CD8-positive, alpha-beta memory T cell (primary cell): Measurements from ENCODE around the gene ROPN1L. TPM values are rescaled to one million over a fixed set of nuclear protein-coding genes. Genes with fewer than 3 reads are reported as not detected.
A peak's percentile ranks its signal among the peaks of the same experiment; 100 is the strongest.

Experiments
- CTCF ChIA-PET: fragments of 350-600 bp; sonication (Branson Sonifier 250); formaldehyde crosslinking; loops from one replicate; lab custom pipeline; 2021; ENCODE audit warnings: antibody characterized with exemption; lab: Charles Lee
- POLR2A ChIA-PET: fragments of 350-600 bp; sonication (Branson Sonifier 250); formaldehyde crosslinking; loops from one replicate; lab custom pipeline; 2021; ENCODE audit warnings: antibody characterized with exemption; lab: Charles Lee
- DNase-seq, 5 donors: peaks; one replicate each; pipeline versions ENCODE4 v3.0.0 to v3.0.0-alpha.2; 2020 to 2022; ENCODE audit warnings: mixed read lengths in 1 of 5
- H3K27ac ChIP-seq: one replicate; pipeline ENCODE4 v1.7.0; 2013; ENCODE audit warnings: low read depth, mild to moderate bottlenecking, low read length, moderate library complexity
- H3K27me3 ChIP-seq: 2 replicates; pipeline ENCODE4 v1.7.0; 2013; ENCODE audit warnings: low read length, mild to moderate bottlenecking; ENCODE audit not compliant: insufficient read depth, poor library complexity, severe bottlenecking
- H3K36me3 ChIP-seq: 2 replicates; pipeline ENCODE4 v1.7.0; 2013; ENCODE audit warnings: mild to moderate bottlenecking, low read length, moderate library complexity; ENCODE audit not compliant: insufficient read depth
- H3K4me1 ChIP-seq: 2 replicates; pipeline ENCODE4 v1.7.0; 2013; ENCODE audit warnings: mild to moderate bottlenecking, low read length, moderate library complexity; ENCODE audit not compliant: insufficient read depth
- H3K4me3 ChIP-seq: 2 replicates; pipeline ENCODE4 v1.7.0; 2013; ENCODE audit warnings: mild to moderate bottlenecking, low read length
- H3K9me3 ChIP-seq: 2 replicates; pipeline ENCODE4 v1.7.0; 2013; ENCODE audit warnings: mild to moderate bottlenecking, low read length
- H3K27ac Mint-ChIP-seq, 8 donors: one replicate each; pipeline ENCODE4 v1.8.0; 2020 to 2021; ENCODE audit warnings: mixed read lengths in 8 of 8, mild to moderate bottlenecking in 6 of 8, inconsistent platforms in 3 of 8, moderate library complexity in 3 of 8
- H3K27me3 Mint-ChIP-seq, 2 donors: one replicate each; pipeline ENCODE4 v1.8.0; 2020 to 2021; ENCODE audit warnings: mixed read lengths in 2 of 2, mild to moderate bottlenecking in 1 of 2, moderate library complexity in 1 of 2
- H3K36me3 Mint-ChIP-seq, 3 donors: one replicate each; pipeline ENCODE4 v1.8.0; 2020 to 2021; ENCODE audit warnings: mixed read lengths in 3 of 3, inconsistent platforms in 1 of 3, mild to moderate bottlenecking in 1 of 3
- H3K4me1 Mint-ChIP-seq, 3 donors: one replicate each; pipeline ENCODE4 v1.8.0; 2020 to 2021; ENCODE audit warnings: mixed read lengths in 3 of 3, inconsistent platforms in 1 of 3, mild to moderate bottlenecking in 1 of 3
- H3K4me3 Mint-ChIP-seq, 7 donors: one replicate each; pipeline ENCODE4 v1.8.0; 2020 to 2021; ENCODE audit warnings: mixed read lengths in 7 of 7, mild to moderate bottlenecking in 6 of 7, moderate library complexity in 4 of 7, inconsistent platforms in 2 of 7
- H3K9me3 Mint-ChIP-seq, 5 donors: one replicate each; pipeline ENCODE4 v1.8.0; 2020 to 2022; ENCODE audit warnings: mixed read lengths in 5 of 5, mild to moderate bottlenecking in 3 of 5, moderate library complexity in 2 of 5, inconsistent platforms in 1 of 5
- polyA plus RNA-seq: library from polyadenylated mRNA; unstranded; fragments of 300-500 nt; fragmentation: Illumina TruSeq; gene quantifications from one replicate; pipeline ENCODE4 v1.2.3, GENCODE V29; 2021
- total RNA-seq, 2 experiments: library from RNA; stranded (reverse); gene quantifications; one replicate each; pipeline ENCODE4 v1.2.3, GENCODE V29; 2021

ROPN1L gene
- total and polyA plus RNA-seq, 3 experiments from 2014 or later = 0.22 to 2.9 TPM; not detected in 1

DNA sequence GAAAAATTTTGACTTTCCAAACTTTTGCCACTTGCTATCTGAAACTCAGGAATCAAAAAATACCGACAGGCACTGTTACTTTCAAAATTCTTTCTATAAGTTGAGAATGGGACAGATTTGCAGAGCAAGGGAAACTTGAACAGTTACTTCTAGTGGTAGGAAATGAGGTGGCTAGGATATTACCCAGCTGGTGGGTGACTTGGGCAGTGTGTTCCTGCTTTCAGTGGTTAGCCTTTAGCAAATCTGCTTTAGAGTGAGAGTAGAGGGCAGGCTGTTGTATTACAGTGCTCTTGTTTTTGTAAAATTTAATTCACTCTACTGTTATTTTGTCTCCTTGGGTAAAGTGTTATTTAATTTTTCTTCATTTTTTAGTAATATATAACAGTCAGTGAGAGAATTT is 40.2 kb upstream of the ROPN1L start:
- DNase-seq = no peak
- H3K27ac ChIP-seq = no peak overlapping the region
- Mint-ChIP-seq H3K27ac (peak overlapping the region in 1 of 8 donors; percentile 35), H3K27me3 (no peaks in the 10 kb centered on the region), H3K36me3 (peaks cover 0 to 83% (median 22%) of the 10 kb centered on the region in 3 donors), H3K4me3 (no peak overlapping the region), H3K4me1 (peaks cover 2 to 12% (median 5%) of the 10 kb centered on the region in 3 donors), H3K9me3 (no peaks in the 10 kb centered on the region)
- H3K27me3 ChIP-seq = no peaks in the 10 kb centered on the region
- CTCF ChIA-PET = interaction anchor here (0.7 kb wide), 1 partner anchor 17 kb away, joined by 3 read pairs; no protein-coding TSS in a partner anchor
- H3K4me3 ChIP-seq = no peak overlapping the region
- H3K9me3 ChIP-seq = no peaks in the 10 kb centered on the region
- POLR2A ChIA-PET = no interaction called here
- H3K36me3 ChIP-seq = peaks cover 53% of the 10 kb centered on the region
- H3K4me1 ChIP-seq = no peaks in the 10 kb centered on the region

DNA sequence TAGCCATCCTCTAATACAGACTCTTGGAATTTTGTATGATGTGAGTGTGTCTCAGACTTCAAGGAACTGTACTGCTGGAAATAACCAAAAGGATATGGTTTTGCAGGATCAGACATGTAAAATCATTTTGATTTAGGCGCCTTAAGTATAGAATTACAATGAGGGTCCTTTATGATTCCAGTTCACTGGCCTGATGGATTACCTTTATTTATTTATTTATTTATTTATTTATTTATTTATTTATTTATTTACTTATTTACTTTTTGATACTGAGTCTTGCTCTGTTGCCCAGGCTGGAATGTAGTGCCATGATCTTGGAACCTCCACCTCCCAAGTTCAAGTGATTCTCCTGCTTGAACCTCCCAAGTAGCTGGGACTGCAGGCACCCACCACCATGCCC is 37.9 kb upstream of the ROPN1L start:
- H3K4me3 Mint-ChIP-seq = no peak overlapping the region
- Histone ChIP-seq H3K27me3 (no peaks in the 10 kb centered on the region), H3K36me3 (peaks cover 56% of the 10 kb centered on the region), H3K4me1 (no peaks in the 10 kb centered on the region), H3K4me3 (no peak overlapping the region), H3K27ac (no peak overlapping the region), H3K9me3 (no peaks in the 10 kb centered on the region)
- peaks cover 2 to 4% (median 3%) of the 10 kb centered on the region in 3 donors for H3K4me1 Mint-ChIP-seq
- H3K9me3 Mint-ChIP-seq = no peaks in the 10 kb centered on the region
- POLR2A ChIA-PET = no interaction called here
- no peak for DNase-seq
- CTCF ChIA-PET = no interaction called here
- peaks cover 4 to 87% (median 24%) of the 10 kb centered on the region in 3 donors for H3K36me3 Mint-ChIP-seq
- peak overlapping the region in 1 of 8 donors; percentile 40 for H3K27ac Mint-ChIP-seq
- no peaks in the 10 kb centered on the region for H3K27me3 Mint-ChIP-seq

DNA sequence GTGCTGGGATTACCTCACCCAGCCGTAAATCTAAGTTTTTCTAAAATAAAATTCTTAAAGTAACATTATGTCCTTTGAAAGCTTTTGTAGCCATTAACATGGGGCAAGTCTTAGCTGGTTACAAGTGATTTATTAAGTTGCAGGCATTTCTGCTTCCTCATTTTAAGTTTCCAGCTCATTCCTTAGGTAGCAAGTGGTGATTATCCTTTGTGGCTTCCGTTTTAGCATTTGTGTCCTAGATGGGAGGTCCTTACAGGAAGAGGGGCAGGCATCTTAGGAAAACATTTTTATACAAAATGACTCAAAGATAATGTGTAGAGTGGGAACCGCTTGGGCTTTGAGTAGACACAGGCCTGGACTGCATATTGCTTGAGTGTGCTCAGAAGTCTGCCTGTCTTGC is 35.0 kb upstream of the ROPN1L start:
- ChIA-PET POLR2A (no interaction called here), CTCF (no interaction called here)
- Mint-ChIP-seq H3K27ac (no peak overlapping the region), H3K4me1 (peaks cover 8 to 9% (median 8%) of the 10 kb centered on the region in 3 donors), H3K4me3 (no peak overlapping the region), H3K27me3 (no peaks in the 10 kb centered on the region), H3K36me3 (peaks cover 13 to 92% (median 28%) of the 10 kb centered on the region in 3 donors), H3K9me3 (no peaks in the 10 kb centered on the region)
- Histone ChIP-seq H3K9me3 (no peaks in the 10 kb centered on the region), H3K4me3 (no peak overlapping the region), H3K36me3 (peaks cover 56% of the 10 kb centered on the region), H3K27me3 (no peaks in the 10 kb centered on the region), H3K27ac (no peak overlapping the region), H3K4me1 (no peaks in the 10 kb centered on the region)
- DNase-seq = no peak

DNA sequence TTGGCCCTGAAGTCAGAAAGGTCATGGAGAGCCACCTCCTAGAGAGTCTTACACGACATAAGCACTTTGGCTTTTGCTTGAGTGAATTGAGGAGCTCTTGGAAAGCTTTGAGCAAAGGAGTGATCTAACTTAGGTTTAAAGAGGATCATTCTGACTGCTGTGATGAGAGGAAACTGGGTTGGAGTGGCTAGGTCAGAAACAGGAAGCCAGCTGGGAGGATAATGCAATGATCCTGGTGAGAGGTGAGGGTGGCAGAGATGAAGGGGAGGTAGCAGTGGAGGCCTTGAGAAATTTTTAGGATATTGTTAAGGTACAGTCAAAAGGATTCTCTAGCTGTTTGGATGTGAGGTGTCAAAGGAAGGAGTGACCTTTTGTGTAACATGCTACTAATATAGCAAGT is 32.2 kb upstream of the ROPN1L start:
- H3K4me3 ChIP-seq = no peak overlapping the region
- DNase-seq = no peak
- peaks cover 50% of the 10 kb centered on the region for H3K36me3 ChIP-seq
- H3K4me3 Mint-ChIP-seq = no peak overlapping the region
- peak overlapping the region in 6 of 8 donors; percentile 4 to 78 (median 64) for H3K27ac Mint-ChIP-seq
- no peaks in the 10 kb centered on the region for H3K9me3 ChIP-seq
- peaks cover 26 to 92% (median 35%) of the 10 kb centered on the region in 3 donors for H3K36me3 Mint-ChIP-seq
- ChIA-PET POLR2A (no interaction called here), CTCF (interaction anchor here (1.2 kb wide), 1 partner anchor 19 kb away, joined by 3 read pairs; no protein-coding TSS in a partner anchor)
- no peaks in the 10 kb centered on the region for H3K27me3 Mint-ChIP-seq
- H3K4me1 Mint-ChIP-seq = peaks cover 7 to 8% (median 8%) of the 10 kb centered on the region in 3 donors
- H3K4me1 ChIP-seq = no peaks in the 10 kb centered on the region
- no peak overlapping the region for H3K27ac ChIP-seq
- H3K27me3 ChIP-seq = no peaks in the 10 kb centered on the region
- H3K9me3 Mint-ChIP-seq = no peaks in the 10 kb centered on the region

DNA sequence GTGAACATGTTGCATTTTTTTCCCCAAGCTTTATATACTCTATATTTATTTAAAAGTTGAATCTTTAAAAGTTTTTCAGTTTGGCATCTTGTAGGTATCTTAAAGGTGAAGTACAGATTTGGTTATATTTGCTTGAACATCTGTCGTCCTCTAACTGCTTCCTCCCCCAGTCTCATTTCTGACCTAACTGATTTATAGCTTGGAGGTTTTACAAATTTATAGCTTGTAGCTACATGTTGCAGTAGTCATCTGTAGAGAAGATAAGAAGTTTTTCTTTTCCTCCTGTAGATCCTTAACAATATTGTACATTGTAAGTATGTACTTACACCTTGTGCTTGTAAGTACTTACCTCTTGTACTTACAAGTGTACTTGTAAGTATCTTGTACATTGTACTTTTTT is 31.0 kb upstream of the ROPN1L start:
- peaks cover 7 to 8% (median 8%) of the 10 kb centered on the region in 3 donors for H3K4me1 Mint-ChIP-seq
- no peaks in the 10 kb centered on the region for H3K4me1 ChIP-seq
- no peak overlapping the region for H3K27ac ChIP-seq
- no peaks in the 10 kb centered on the region for H3K27me3 Mint-ChIP-seq
- H3K27me3 ChIP-seq = no peaks in the 10 kb centered on the region
- no peak overlapping the region for H3K4me3 Mint-ChIP-seq
- H3K9me3 Mint-ChIP-seq = no peaks in the 10 kb centered on the region
- H3K9me3 ChIP-seq = no peaks in the 10 kb centered on the region
- ChIA-PET CTCF (interaction anchor here (1.2 kb wide), 1 partner anchor 18 kb away, joined by 3 read pairs; no protein-coding TSS in a partner anchor), POLR2A (no interaction called here)
- no peak overlapping the region for H3K4me3 ChIP-seq
- H3K27ac Mint-ChIP-seq = no peak overlapping the region
- peaks cover 26 to 93% (median 37%) of the 10 kb centered on the region in 3 donors for H3K36me3 Mint-ChIP-seq
- DNase-seq = no peak
- H3K36me3 ChIP-seq = peaks cover 50% of the 10 kb centered on the region

DNA sequence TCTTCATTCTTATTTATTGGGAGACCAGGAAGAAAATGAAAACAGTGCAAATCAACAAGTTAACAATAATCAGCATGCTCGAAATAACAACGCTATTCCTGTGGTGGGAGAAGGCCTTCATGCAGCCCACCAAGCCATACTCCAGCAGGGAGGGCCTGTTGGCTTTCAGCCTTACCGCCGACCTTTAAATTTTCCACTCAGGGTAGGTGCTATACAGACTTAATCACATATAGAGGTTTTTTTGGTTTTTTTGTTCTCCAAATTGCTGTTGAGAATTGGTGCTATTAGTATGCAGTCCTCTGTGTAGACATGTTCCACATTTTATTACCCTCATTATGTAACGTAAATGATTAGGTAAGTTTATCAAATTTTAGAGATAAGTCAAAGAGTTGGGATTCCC is 30.3 kb upstream of the ROPN1L start:
- Mint-ChIP-seq H3K9me3 (no peaks in the 10 kb centered on the region), H3K36me3 (peaks cover 26 to 91% (median 37%) of the 10 kb centered on the region in 3 donors), H3K4me1 (peaks cover 7 to 8% (median 8%) of the 10 kb centered on the region in 3 donors), H3K4me3 (no peak overlapping the region), H3K27ac (peak overlapping the region in 1 of 8 donors; percentile 1), H3K27me3 (no peaks in the 10 kb centered on the region)
- DNase-seq = no peak
- Histone ChIP-seq H3K27me3 (no peaks in the 10 kb centered on the region), H3K4me3 (no peak overlapping the region), H3K36me3 (peaks cover 51% of the 10 kb centered on the region), H3K9me3 (no peaks in the 10 kb centered on the region), H3K27ac (no peak overlapping the region), H3K4me1 (no peaks in the 10 kb centered on the region)
- ChIA-PET POLR2A (no interaction called here), CTCF (no interaction called here)

DNA sequence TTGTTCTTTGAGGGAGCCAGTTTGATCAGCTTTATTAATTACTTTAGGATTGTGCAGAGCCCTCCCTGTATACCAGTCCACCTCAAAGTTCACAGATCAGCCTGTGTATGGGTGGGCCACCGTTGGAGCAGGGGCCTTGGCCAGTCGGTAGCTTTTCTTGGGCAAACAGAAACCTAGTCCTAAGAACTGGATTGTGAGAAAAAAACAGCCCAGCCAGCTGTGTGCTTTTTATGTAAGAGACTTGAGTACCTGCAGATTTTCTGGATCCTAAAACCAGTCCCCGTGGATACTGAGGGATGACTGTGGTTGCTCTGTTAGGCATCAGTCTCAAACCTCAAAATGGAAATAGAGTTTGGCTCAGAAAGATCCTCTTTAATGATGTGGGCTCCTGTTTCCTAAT is 24.8 kb upstream of the ROPN1L start:
- Histone ChIP-seq H3K27ac (no peak overlapping the region), H3K4me1 (peaks cover 5% of the 10 kb centered on the region), H3K4me3 (no peak overlapping the region), H3K9me3 (no peaks in the 10 kb centered on the region), H3K36me3 (peaks cover 49% of the 10 kb centered on the region), H3K27me3 (no peaks in the 10 kb centered on the region)
- no peaks in the 10 kb centered on the region for H3K27me3 Mint-ChIP-seq
- H3K27ac Mint-ChIP-seq = peak overlapping the region in 2 of 8 donors; percentile 46 to 68
- no peaks in the 10 kb centered on the region for H3K9me3 Mint-ChIP-seq
- POLR2A ChIA-PET = no interaction called here
- CTCF ChIA-PET = no interaction called here
- H3K36me3 Mint-ChIP-seq = peaks cover 11 to 95% (median 20%) of the 10 kb centered on the region in 3 donors
- DNase-seq = no peak
- peaks cover under 1 to 4% (median 3%) of the 10 kb centered on the region in 3 donors for H3K4me1 Mint-ChIP-seq
- H3K4me3 Mint-ChIP-seq = no peak overlapping the region

DNA sequence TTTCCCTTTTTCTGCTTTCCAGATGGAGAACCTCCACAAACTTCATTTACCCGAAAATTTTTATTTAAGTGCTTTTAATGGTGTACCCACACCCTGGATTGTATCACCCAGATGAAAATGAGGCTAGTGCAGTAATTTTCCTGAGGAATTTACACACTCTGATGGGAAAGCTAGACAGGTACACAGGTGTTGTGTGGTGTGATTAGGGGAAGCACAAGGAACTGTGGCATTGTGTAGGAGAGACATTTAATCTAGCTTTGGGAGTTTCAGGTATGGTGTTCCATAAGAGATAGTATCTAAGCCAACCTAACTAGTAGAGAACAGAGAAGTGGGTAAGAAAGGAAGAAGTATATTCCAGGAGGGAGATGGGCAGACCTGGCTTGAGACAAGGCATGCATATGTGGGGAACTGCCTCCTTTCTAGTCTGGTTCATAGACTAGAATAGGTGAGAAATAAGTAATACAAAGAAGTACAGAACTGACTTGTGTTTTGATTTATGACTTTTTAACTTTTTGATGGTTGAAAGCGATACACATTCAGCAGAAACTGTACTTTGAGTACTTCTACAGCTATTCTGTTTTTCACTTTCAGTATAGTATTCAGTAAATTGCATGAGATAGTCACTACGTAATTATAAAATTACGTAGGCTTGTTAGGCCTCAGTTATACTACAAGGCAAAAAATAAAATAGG is 22.9 kb upstream of the ROPN1L start:
- H3K27ac Mint-ChIP-seq = peak overlapping the region in 4 of 8 donors; percentile 2 to 90 (median 70)
- H3K4me1 ChIP-seq = peaks cover 5% of the 10 kb centered on the region
- H3K27ac ChIP-seq = no peak overlapping the region
- no peak for DNase-seq
- no peaks in the 10 kb centered on the region for H3K9me3 Mint-ChIP-seq
- H3K9me3 ChIP-seq = no peaks in the 10 kb centered on the region
- CTCF ChIA-PET = interaction anchor here (0.9 to 1.5 kb wide), 3 partner anchors 17 to 202 kb away, joined by 3 read pairs; partner anchors contain the start of gene MARCHF6
- H3K36me3 Mint-ChIP-seq = peaks cover 0 to 94% (median 14%) of the 10 kb centered on the region in 3 donors
- no peaks in the 10 kb centered on the region for H3K27me3 Mint-ChIP-seq
- no peaks in the 10 kb centered on the region for H3K27me3 ChIP-seq
- H3K4me3 ChIP-seq = no peak overlapping the region
- H3K4me3 Mint-ChIP-seq = no peak overlapping the region
- peaks cover 4 to 14% (median 5%) of the 10 kb centered on the region in 3 donors for H3K4me1 Mint-ChIP-seq
- H3K36me3 ChIP-seq = peaks cover 39% of the 10 kb centered on the region
- POLR2A ChIA-PET = interaction anchor here (0.6 kb wide), 1 partner anchor 63 kb away, joined by 3 read pairs; no protein-coding TSS in a partner anchor
